ENCODE data around the gene SFRP4.
A peak's percentile ranks its signal among the peaks of the same experiment; 100 is the strongest.

SFRP4 gene

GRCh38 chr7:37925620-37926019 lies 9.0 kb upstream of the SFRP4 start:
- DNase-seq (ENCODE audit: low spot score), result no peak

- no peak for DNase-seq (ENCODE audit: low spot score)
Measured at GRCh38 chr7:37924491-37925041, 7.9 kb upstream of the SFRP4 start.

DNA sequence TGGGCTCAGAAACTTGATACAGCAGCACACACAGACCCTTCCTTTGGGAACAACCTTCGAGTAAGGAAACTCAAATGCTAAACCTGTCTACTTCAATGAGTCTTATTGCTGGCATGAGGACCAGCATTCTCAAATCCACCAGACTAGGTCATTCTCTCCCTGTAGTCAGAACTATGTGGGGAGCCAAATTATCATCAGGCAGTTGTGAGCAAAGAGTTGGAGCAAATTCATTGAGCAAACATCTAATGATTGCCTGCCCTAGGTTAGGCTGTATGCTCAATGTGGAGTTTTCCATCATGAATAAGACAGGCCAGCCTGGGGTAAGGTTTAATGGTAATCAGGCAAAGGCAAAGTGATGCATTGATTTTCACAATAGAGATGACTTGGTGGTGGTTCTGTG lies 7.4 kb upstream of the SFRP4 start:
- no peak for DNase-seq (ENCODE audit: low spot score)

- DNase-seq (ENCODE audit: low spot score), result no peak
Measured at GRCh38 chr7:37921876-37922275, 5.3 kb upstream of the SFRP4 start.

GRCh38 chr7:37920849-37921805 lies 4.5 kb upstream of the SFRP4 start:
- peak; percentile 22 for DNase-seq (ENCODE audit: low spot score)

- DNase-seq (ENCODE audit: low spot score), result peak; percentile 42
Measured at GRCh38 chr7:37920305-37920848, 3.8 kb upstream of the SFRP4 start, which contains the start of gene EPDR1. EPDR1 (plus strand) TSS chr7:37920640; CDS start chr7:37920940, 300 bp downstream.

DNA sequence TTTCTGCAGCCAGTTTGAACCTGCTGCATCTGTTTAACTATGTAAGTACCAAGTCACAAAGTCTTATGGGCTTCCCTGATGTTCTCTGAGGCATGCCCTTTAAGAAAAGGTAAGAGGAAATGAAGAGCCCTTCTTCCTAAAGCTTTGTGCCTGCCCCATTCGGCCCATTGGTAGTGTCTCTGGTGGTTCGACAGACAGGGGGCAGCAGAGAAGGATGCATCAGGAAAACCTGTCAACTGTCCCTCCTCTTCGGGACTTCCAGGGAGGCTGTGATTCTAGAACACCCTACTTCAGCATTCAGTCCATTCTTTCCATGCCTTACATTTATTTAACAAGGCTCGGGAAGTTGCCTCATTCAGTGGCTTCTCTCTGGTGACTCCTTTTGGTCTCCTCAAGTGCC lies 1.9 kb upstream of the SFRP4 start:
- DNase-seq (ENCODE audit: low spot score), result no peak

DNA sequence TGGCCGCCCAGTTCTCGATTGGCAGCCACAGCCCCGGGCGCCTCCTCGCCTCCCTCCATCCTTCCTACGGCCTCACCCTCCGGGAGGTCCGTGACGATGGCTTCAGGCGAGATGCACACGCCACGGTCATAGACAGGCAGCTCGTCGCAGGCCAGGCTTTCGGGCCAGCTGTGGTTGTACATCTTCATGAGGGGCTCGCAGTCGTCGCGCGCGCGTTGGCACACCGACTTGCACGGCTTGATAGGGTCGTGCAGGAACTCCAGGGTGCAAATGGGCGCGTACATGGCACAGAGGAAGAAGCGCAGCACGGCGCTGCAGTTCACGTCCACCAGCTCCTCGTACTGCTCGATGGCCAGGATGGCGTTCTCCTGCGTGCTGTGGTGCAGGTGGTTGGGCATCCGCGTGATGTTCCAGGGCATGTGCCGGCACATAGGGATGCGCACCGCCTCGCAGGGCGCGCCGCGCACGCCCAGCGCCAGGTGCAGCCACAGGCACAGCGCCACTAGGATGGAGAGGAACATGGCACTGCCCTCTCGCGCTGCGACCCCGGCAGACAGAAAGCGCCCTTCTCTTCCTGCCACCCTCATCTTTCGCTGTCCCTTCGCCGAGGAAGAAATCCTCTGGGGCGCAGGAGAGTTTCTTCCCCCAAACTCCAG lies 472 bp downstream of the SFRP4 start:
- no peak for DNase-seq (ENCODE audit: low spot score)

DNA sequence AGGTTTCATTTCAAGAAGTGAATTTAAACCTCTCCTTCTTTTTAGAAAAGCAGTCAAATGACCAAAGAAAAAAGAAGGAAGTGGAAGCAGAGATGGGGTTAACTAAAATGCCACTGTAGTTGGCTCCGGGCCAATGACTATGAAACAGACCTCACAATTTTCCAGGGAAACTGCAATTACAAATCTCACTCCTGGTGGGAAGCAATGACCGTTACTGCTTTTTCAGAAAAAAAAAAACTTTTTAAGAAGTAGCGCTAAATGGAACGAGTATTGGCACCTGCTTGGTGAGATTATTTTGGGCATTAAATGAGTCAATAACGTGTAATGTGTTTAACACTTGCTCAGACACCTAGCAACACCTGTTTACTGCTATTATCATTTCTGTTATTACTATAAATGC lies 1.2 kb downstream of the SFRP4 start:
- no peak for DNase-seq (ENCODE audit: low spot score)

DNA sequence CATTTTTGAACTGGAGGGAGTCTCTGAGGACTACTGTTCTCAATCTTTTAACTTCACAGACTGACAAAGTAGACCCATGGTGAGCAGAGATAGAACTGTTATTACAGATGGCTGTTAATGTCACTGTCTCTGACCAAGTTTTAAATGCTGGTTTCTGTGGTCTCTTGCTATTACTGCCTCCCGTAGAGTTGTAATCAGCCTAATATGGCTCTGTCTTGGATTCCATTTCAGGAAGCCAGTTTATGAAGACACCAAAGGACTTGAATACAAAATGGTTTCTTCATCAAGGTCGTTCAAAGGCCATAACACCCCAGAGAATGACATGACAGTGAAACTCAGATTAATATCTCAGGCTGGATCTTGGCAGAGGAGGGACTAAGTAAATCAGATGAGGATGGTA lies 3.9 kb downstream of the SFRP4 start:
- DNase-seq (ENCODE audit: low spot score), result no peak

DNA sequence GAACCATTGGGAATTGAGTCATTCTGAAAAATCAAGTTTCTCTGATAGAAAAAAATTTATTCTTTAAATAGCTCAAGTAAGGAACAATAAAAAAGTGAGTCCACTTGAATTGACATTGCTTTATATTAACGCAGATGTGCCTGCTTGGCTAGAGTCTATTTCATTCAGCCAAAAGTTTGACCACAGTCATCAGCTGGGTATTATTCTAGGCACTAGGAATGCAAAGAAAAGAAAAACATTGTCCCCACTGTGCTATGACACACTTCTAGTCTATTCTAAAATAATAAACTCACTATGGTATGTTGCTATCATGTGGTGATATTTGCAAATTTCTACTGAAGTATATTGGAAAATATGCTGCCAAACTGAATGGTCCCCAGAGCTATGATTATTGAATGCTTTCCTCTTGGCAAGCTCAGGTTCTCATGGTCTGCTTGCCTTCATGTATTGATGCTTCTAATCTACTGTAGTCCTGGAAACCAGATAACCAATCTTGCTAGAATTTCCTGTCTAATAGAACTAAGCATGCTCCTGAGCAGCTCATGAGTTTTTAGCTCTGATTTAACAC lies 8.3 kb downstream of the SFRP4 start:
- DNase-seq (ENCODE audit: low spot score), result peak; percentile 22

GRCh38 chr7:37901890-37902524 lies 14.6 kb downstream of the SFRP4 start:
- DNase-seq (ENCODE audit: low spot score), result no peak

DNA sequence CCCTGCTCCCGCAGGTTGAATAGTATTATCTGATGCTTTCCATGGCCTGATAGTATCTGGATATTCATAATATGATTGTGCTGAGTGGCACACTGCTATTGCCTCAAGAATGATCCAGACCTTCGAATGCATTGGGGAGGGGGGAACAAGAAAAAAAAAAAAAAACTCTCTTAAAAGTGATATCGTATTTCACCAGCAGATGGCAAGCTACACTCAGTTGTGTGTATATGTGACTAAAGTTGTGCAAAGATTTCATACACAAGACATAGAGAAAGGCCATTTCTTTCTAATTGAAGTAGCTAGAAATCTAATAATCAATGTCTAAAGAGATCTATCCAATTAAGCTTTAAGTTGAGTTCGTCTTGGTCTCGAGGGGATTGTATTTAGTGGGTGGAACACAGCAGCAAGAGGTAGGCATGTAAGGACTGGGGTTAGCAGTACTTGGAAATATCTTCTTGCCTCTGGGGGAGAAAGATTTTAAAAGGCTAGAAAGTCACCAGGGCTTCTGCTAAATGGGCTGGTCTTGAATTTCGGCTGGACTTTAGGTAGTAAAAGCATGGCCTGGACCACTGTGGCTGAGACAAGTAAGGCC lies 15.3 kb downstream of the SFRP4 start:
- no peak for DNase-seq (ENCODE audit: low spot score)

- no peak for DNase-seq (ENCODE audit: low spot score)
Measured at GRCh38 chr7:37899712-37900247, 16.8 kb downstream of the SFRP4 start.

DNA sequence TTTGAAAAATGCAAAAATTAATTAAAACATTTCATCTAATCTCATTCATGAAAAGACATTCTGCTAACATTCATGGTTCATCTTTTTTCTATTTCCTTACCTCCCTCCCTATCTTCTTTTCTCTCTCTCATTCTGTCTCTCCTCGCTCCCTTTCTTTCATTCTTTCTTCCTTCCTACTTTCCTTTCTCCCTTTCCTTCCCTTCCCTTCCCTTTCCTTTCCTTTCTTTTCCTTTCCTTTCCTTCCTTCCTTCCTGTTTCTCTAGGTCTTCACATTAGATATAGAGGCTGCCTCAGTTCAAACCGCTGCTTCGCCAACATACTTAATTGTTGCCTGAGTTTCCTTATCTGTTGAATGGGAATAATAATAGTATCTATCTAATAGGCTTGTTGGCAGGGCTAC lies 21.9 kb downstream of the SFRP4 start:
- no peak for DNase-seq (ENCODE audit: low spot score)

DNA sequence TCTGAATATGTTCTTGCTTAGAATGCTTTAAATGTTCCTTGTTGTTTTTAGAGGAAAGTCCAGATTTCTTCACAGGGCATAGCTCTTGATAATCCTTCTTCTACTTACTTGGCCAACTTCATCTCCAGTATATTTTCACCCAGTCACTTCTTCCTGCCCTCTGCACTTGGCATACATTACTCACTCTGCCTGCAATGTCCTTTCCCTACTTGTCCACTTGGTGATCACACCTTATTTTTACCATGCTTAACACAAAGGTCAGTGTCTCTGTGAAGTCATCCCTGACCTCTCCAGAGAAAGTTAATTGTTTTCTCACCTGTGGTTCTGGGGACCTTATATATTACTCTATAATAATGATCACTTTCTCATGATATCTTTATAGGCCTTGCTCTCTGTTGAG lies 23.3 kb downstream of the SFRP4 start:
- DNase-seq (ENCODE audit: low spot score), result no peak

DNA sequence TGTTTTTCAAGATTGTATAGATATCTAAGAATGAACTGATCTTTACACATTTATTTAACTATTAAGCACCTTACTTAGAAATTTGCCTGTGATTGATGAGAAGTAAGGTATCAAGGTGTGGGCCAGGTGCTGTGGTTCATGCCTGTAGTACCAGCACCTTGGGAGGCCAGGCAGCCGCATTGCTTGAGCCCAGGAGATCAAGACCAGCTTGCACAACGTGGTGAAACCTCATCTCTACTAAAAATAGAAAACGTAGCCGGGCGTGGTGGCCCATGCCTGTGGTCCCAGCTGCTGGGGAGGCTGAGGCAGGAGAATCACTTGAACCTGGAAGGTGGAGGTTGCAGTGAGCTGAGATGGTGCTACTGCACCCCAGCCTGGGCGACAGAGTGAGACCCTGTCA lies 34.5 kb downstream of the SFRP4 start:
- no peak for DNase-seq (ENCODE audit: low spot score)
